Stimulated activated CD4-positive, alpha-beta T cell treated with anti-CD3 and anti-CD28 coated beads, TNF-alpha, amount 100 ng/mL, for 24 hours (primary cell): Measurements from ENCODE around the gene PGBD5.

Experiments used
- DNase-seq, 3 experiments: peaks; one replicate each; pipeline ENCODE4 v3.0.0-alpha.2; 2020; ENCODE audit warnings: low read depth in 3 of 3

Gene PGBD5

GRCh38 chr1:230377324-230377723, 48.8 kb downstream of the PGBD5 start:
- DNase-seq = no peak

GRCh38 chr1:230376296-230376695, 49.8 kb downstream of the PGBD5 start:
- no peak for DNase-seq

- DNase-seq = no peak
Observed at GRCh38 chr1:230375780-230376179, 50.4 kb downstream of the PGBD5 start.

GRCh38 chr1:230375147-230375546, 51.0 kb downstream of the PGBD5 start:
- no peak for DNase-seq

- DNase-seq = no peak
Observed at GRCh38 chr1:230371923-230372703, 54.0 kb downstream of the PGBD5 start.

GRCh38 chr1:230370109-230370508, 56.0 kb downstream of the PGBD5 start:
- no peak for DNase-seq

- no peak for DNase-seq
Observed at GRCh38 chr1:230368871-230369270, 57.3 kb downstream of the PGBD5 start.

- no peak for DNase-seq
Observed at GRCh38 chr1:230368363-230368762, 57.8 kb downstream of the PGBD5 start.

- no peak for DNase-seq
Observed at GRCh38 chr1:230366504-230366915, 59.6 kb downstream of the PGBD5 start.

- no peak for DNase-seq
Observed at GRCh38 chr1:230365723-230366307, 60.3 kb downstream of the PGBD5 start.

- no peak for DNase-seq
Observed at GRCh38 chr1:230362949-230363348, 63.2 kb downstream of the PGBD5 start.

- DNase-seq = no peak
Observed at GRCh38 chr1:230361941-230362340, 64.2 kb downstream of the PGBD5 start.

GRCh38 chr1:230359992-230360668, 66.0 kb downstream of the PGBD5 start:
- DNase-seq = no peak

GRCh38 chr1:230356869-230357794, 69.0 kb downstream of the PGBD5 start:
- DNase-seq = no peak

GRCh38 chr1:230356190-230356589, 69.9 kb downstream of the PGBD5 start:
- no peak for DNase-seq

GRCh38 chr1:230355594-230355993, 70.5 kb downstream of the PGBD5 start:
- DNase-seq = no peak

- DNase-seq = no peak
Observed at GRCh38 chr1:230355128-230355527, 71.0 kb downstream of the PGBD5 start.

- no peak for DNase-seq
Observed at GRCh38 chr1:230354005-230354404, 72.1 kb downstream of the PGBD5 start.

- no peak for DNase-seq
Observed at GRCh38 chr1:230352537-230352936, 73.6 kb downstream of the PGBD5 start.

- DNase-seq = no peak
Observed at GRCh38 chr1:230351983-230352382, 74.1 kb downstream of the PGBD5 start.

- no peak for DNase-seq
Observed at GRCh38 chr1:230351514-230351913, 74.6 kb downstream of the PGBD5 start.
